K562 (cell line): ENCODE results near the gene APBB2.

ENCODE experiments used
- ATF7 ChIP-seq: fragments of 450-650 bp; IDR thresholded peaks from 2 replicates; pipeline ENCODE4 v1.7.1; 2014; ENCODE audit warnings: mild to moderate bottlenecking, moderate library complexity
- CEBPB ChIP-seq: fragments of 450-650 bp; IDR thresholded peaks from 2 replicates; pipeline ENCODE4 v1.6.1; 2016; ENCODE audit warnings: missing genetic modification characterization, missing compliant biosample characterization
- CREB1 ChIP-seq, 2 experiments: sonication (generic) in 1 of 2; formaldehyde crosslinking in 1 of 2; IDR thresholded peaks; 2 replicates each; pipeline versions ENCODE4 v1.6.1 to v1.8.0; 2012 to 2022; ENCODE audit warnings: inconsistent platforms in 1 of 2, mild to moderate bottlenecking in 1 of 2, missing genetic modification reagents in 1 of 2, moderate library complexity in 1 of 2
- CTCF ChIP-seq, 3 experiments: IDR thresholded peaks in 2 of 3; conservative IDR thresholded peaks in 1 of 3; 2 replicates each; pipeline ENCODE4 v1.5.1; 2011 to 2012; ENCODE audit warnings: low read length in 3 of 3, mild to moderate bottlenecking in 3 of 3, control low read depth in 2 of 3, improper control_type of control experiment in 1 of 3, inconsistent platforms in 1 of 3, low read depth in 1 of 3, mixed read lengths in 1 of 3, moderate library complexity in 1 of 3; ENCODE audit not compliant: insufficient read depth in 2 of 3
- E2F1 ChIP-seq: sonication (generic); formaldehyde crosslinking; IDR thresholded peaks from 2 replicates; pipeline ENCODE4 v1.8.1; 2023; ENCODE audit warnings: mild to moderate bottlenecking, missing genetic modification reagents, moderate library complexity
- E2F4 ChIP-seq: sonication (generic); formaldehyde crosslinking; IDR thresholded peaks from 2 replicates; pipeline ENCODE4 v1.8.0; 2022; ENCODE audit warnings: mild to moderate bottlenecking, low read depth, missing genetic modification reagents
- ELF1 ChIP-seq: fragments of 200-800 bp; sonication (Bioruptor generic); IDR thresholded peaks from 2 replicates; pipeline ENCODE4 v1.6.1; 2016; ENCODE audit warnings: missing genetic modification characterization, missing compliant biosample characterization
- ETV5 ChIP-seq: sonication (generic); formaldehyde crosslinking; IDR thresholded peaks from 2 replicates; pipeline ENCODE4 v1.4.0; 2020; ENCODE audit warnings: low read depth, mild to moderate bottlenecking, missing genetic modification reagents
- HMBOX1 ChIP-seq: sonication (generic); IDR thresholded peaks from 2 replicates; pipeline ENCODE4 v1.6.1; 2016
- POLR2AphosphoS5 ChIP-seq: IDR thresholded peaks from 2 replicates; pipeline ENCODE4 v1.6.1; 2011; ENCODE audit warnings: mild to moderate bottlenecking, low read depth, low read length, moderate library complexity; ENCODE audit not compliant: control insufficient read depth, insufficient read depth
- POLR2B ChIP-seq: fragments of 450-650 bp; IDR thresholded peaks from 2 replicates; pipeline ENCODE4 v1.6.1; 2018; ENCODE audit warnings: low read depth; ENCODE audit not compliant: partially characterized antibody
- PYGO2 ChIP-seq: fragments of 450-650 bp; IDR thresholded peaks from 2 replicates; pipeline ENCODE4 v1.6.1; 2016; ENCODE audit warnings: mild to moderate bottlenecking, missing genetic modification characterization, moderate library complexity, missing compliant biosample characterization

- TF ChIP-seq POLR2B (no peak), ETV5 (no peak), E2F4 (CRISPR knock-in tag) (no peak), ELF1 (tag) (no peak), ATF7 (no peak), PYGO2 (tag) (no peak), CTCF (IDR thresholded peaks at IDR 0.05 in 2 of 3, conservative IDR thresholded peaks at IDR 0.05 in 1 of 3; ENCODE audit: insufficient read depth in 2 of 3, low read depth in 1 of 3, low read length in 3 of 3) (no peak), CEBPB (tag) (no peak), CREB1 (IDR thresholded peaks at IDR 0.05) (no peak), CREB1 (CRISPR knock-in tag; IDR thresholded peaks at IDR 0.05) (no peak), E2F1 (CRISPR knock-in tag) (no peak), HMBOX1 (no peak), POLR2AphosphoS5 (no peak)
Measured at GRCh38 chr4:41141900-41142299, 72.4 kb downstream of the APBB2 start.
